Measurements from ENCODE around the gene ATXN1. TPM values are rescaled to one million over a fixed set of nuclear protein-coding genes. Genes with fewer than 3 reads are reported as not detected.

ATXN1 gene
- polyA plus RNA-seq, 1 of the 3 experiments (the other 2 are of a cell fraction): 7.9 TPM

GRCh38 chr6:16806363-16806762, 45.1 kb upstream of the ATXN1 start (continued):
- TF ChIP-seq, protein P1, sequence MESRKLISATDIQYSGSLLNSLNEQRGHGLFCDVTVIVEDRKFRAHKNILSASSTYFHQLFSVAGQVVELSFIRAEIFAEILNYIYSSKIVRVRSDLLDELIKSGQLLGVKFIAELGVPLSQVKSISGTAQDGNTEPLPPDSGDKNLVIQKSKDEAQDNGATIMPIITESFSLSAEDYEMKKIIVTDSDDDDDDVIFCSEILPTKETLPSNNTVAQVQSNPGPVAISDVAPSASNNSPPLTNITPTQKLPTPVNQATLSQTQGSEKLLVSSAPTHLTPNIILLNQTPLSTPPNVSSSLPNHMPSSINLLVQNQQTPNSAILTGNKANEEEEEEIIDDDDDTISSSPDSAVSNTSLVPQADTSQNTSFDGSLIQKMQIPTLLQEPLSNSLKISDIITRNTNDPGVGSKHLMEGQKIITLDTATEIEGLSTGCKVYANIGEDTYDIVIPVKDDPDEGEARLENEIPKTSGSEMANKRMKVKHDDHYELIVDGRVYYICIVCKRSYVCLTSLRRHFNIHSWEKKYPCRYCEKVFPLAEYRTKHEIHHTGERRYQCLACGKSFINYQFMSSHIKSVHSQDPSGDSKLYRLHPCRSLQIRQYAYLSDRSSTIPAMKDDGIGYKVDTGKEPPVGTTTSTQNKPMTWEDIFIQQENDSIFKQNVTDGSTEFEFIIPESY (IDR thresholded peaks at IDR 0.05; ENCODE audit: borderline replicate concordance, low read depth): no peak
- no peak for TF ChIP-seq MAX (IDR thresholded peaks at IDR 0.05; ENCODE audit: low read depth)
- TF ChIP-seq, protein P2, sequence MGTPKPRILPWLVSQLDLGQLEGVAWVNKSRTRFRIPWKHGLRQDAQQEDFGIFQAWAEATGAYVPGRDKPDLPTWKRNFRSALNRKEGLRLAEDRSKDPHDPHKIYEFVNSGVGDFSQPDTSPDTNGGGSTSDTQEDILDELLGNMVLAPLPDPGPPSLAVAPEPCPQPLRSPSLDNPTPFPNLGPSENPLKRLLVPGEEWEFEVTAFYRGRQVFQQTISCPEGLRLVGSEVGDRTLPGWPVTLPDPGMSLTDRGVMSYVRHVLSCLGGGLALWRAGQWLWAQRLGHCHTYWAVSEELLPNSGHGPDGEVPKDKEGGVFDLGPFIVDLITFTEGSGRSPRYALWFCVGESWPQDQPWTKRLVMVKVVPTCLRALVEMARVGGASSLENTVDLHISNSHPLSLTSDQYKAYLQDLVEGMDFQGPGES (IDR thresholded peaks at IDR 0.05; ENCODE audit: low read depth, low read length): no peak
- TF ChIP-seq, protein P3, sequence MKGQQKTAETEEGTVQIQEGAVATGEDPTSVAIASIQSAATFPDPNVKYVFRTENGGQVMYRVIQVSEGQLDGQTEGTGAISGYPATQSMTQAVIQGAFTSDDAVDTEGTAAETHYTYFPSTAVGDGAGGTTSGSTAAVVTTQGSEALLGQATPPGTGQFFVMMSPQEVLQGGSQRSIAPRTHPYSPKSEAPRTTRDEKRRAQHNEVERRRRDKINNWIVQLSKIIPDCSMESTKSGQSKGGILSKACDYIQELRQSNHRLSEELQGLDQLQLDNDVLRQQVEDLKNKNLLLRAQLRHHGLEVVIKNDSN (IDR thresholded peaks at IDR 0.05; ENCODE audit: borderline replicate concordance, low read depth): no peak
- no peak for TF ChIP-seq ELF1 (IDR thresholded peaks at IDR 0.05)
- TF ChIP-seq RXRA (IDR thresholded peaks at IDR 0.05; ENCODE audit: borderline replicate concordance, low read depth): no peak
- TF ChIP-seq CHD2 (IDR thresholded peaks at IDR 0.05; ENCODE audit: low read length, partially characterized antibody): no peak
- TF ChIP-seq RCOR1 (IDR thresholded peaks at IDR 0.05; ENCODE audit: low read length): no peak
- TF ChIP-seq SIN3A (IDR thresholded peaks at IDR 0.05; ENCODE audit: borderline replicate concordance, low read depth, low read length): no peak
- TF ChIP-seq TEAD4 (IDR thresholded peaks at IDR 0.05; ENCODE audit: borderline replicate concordance, insufficient read depth): no peak
- TF ChIP-seq TCF12 (IDR thresholded peaks at IDR 0.05): no peak
- no peak for TF ChIP-seq NRF1 (IDR thresholded peaks at IDR 0.05; ENCODE audit: low read depth, low read length)

- no peak overlapping the region for H2AFZ ChIP-seq (ENCODE audit: low read depth)
- TF ChIP-seq MAX (IDR thresholded peaks at IDR 0.05; ENCODE audit: low read depth): no peak
- 50% methylated on average over 5 of the region's 5 CpGs for WGBS (ENCODE audit: low lambda C conversion rate)
Observed at GRCh38 chr6:16805243-16805950, 44.1 kb upstream of the ATXN1 start.

More at GRCh38 chr6:16805243-16805950, 44.1 kb upstream of the ATXN1 start:
- Histone ChIP-seq H3K9me3 (peaks cover 10% of the 10 kb centered on the region; the same call in 1 of the 2 replicates), H3K4me1 (ENCODE audit: control insufficient read depth in 1 of 2, insufficient read depth in 2 of 2, low read depth in 1 of 2, low read length in 1 of 2) (peaks cover 2 to 27% of the 10 kb centered on the region in 2 experiments; a peak in 3 of 4 replicates), H3K4me2 (no peak overlapping the region), H3K9me2 (no peaks in the 10 kb centered on the region), H3K9ac (no peak overlapping the region), H3K27me3 (ENCODE audit: insufficient read depth) (no peaks in the 10 kb centered on the region), H3K79me2 (ENCODE audit: insufficient read depth) (no peaks in the 10 kb centered on the region), H3K27ac (ENCODE audit: low read depth in 2 of 2, low read length in 1 of 2) (no peak overlapping the region), H3K4me3 (ENCODE audit: low read depth in 2 of 2, low read length in 1 of 2) (no peak overlapping the region), H4K20me1 (ENCODE audit: insufficient read depth) (no peaks in the 10 kb centered on the region), H3K36me3 (replicated peaks in 1 of 2; ENCODE audit: control insufficient read depth in 1 of 2, insufficient read depth in 2 of 2, low read length in 1 of 2) (no peaks in the 10 kb centered on the region), H3F3A (replicated peaks; ENCODE audit: insufficient read depth) (peaks cover 13% of the 10 kb centered on the region)
- DNase-seq: no peak
- ChIA-PET CTCF (interaction anchor here (1.0 to 1.6 kb wide), 4 partner anchors 14 to 160 kb away, joined by 3 to 6 read pairs (median 4); no protein-coding TSS in a partner anchor), POLR2A (no interaction called here)

Measured in SK-N-SH (cell line).